Activated CD8-positive, alpha-beta memory T cell treated with anti-CD3 and anti-CD28 coated beads, Interleukin-2, amount 10 ng/mL, durations not matched to agents 7 days and 5 days (primary cell): ENCODE data around the gene MUC2. TPM values are rescaled to one million over a fixed set of nuclear protein-coding genes. Genes with fewer than 3 reads are reported as not detected.

Experiments used
- ATAC-seq: fragments of 150-1000 bp; cut with Tn5 transposase; one replicate; pipeline ENCODE4 v1.10.0; 2021; ENCODE audit warnings: moderate library complexity
- CTCF ChIA-PET: fragments of 350-600 bp; sonication (Branson Sonifier 250); formaldehyde crosslinking; loops from one replicate; lab custom pipeline; 2021; ENCODE audit warnings: antibody characterized with exemption; lab: Charles Lee
- DNase-seq: peaks from one replicate; pipeline ENCODE4 v3.0.0-alpha.2; 2020
- H3K27ac Mint-ChIP-seq: one replicate; pipeline ENCODE4 v1.8.0; 2021; ENCODE audit warnings: mild to moderate bottlenecking, mixed read lengths
- H3K27me3 Mint-ChIP-seq: one replicate; pipeline ENCODE4 v1.8.0; 2021; ENCODE audit warnings: mixed read lengths
- H3K36me3 Mint-ChIP-seq: one replicate; pipeline ENCODE4 v1.8.0; 2021; ENCODE audit warnings: mild to moderate bottlenecking, mixed read lengths
- H3K4me1 Mint-ChIP-seq: one replicate; pipeline ENCODE4 v1.8.0; 2021; ENCODE audit warnings: mixed read lengths
- H3K4me3 Mint-ChIP-seq: one replicate; pipeline ENCODE4 v1.8.0; 2021; ENCODE audit warnings: mild to moderate bottlenecking, moderate library complexity, mixed read lengths
- H3K9me3 Mint-ChIP-seq: one replicate; pipeline ENCODE4 v1.8.0; 2022; ENCODE audit warnings: low read depth, mixed read lengths
- total RNA-seq, 2 experiments: library from RNA; stranded (reverse); gene quantifications; one replicate each; pipeline ENCODE4 v1.2.3, GENCODE V29; 2021

MUC2 gene
- total RNA-seq, 2 experiments from 2014 or later = not detected

DNA sequence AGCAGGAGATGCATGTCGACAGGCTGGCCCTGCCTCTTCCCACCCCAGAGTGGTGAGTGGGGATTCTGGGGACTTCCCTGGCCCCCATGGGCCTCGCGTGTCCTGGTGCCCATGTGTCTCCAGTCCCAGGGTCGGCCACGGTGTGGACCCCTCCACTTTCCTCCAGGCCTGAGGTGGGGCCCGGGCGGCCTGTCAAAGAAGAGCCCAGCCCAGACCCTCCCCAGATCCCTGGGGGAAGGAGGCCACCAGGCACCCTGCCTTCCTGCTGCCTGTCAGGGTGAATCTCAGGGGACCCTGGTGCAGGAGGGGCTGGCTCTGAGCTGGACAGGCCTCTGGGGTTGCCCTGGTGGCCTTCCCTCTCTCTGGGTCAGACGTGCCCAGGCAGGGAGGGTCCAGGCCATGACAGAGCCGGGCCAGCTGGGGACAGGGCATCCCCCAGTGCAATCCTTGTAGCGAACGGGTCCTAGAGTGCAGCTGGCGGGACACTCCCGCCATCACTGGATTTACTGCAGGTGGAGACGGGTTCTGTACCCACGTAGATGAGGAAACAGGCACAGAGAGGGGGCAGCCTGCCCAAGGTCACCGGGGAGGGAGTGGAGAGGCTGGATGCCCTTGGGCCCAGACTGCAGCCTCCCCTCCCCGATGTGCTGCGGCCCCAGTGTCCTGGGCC, 24.6 kb upstream of the MUC2 start:
- H3K4me1 Mint-ChIP-seq = no peaks in the 10 kb centered on the region
- ATAC-seq = no peak
- CTCF ChIA-PET = interaction anchor here (0.8 to 3.4 kb wide), 7 partner anchors 9 to 224 kb away, joined by 3 to 41 read pairs (median 6); partner anchors contain the start of gene CHID1

DNA sequence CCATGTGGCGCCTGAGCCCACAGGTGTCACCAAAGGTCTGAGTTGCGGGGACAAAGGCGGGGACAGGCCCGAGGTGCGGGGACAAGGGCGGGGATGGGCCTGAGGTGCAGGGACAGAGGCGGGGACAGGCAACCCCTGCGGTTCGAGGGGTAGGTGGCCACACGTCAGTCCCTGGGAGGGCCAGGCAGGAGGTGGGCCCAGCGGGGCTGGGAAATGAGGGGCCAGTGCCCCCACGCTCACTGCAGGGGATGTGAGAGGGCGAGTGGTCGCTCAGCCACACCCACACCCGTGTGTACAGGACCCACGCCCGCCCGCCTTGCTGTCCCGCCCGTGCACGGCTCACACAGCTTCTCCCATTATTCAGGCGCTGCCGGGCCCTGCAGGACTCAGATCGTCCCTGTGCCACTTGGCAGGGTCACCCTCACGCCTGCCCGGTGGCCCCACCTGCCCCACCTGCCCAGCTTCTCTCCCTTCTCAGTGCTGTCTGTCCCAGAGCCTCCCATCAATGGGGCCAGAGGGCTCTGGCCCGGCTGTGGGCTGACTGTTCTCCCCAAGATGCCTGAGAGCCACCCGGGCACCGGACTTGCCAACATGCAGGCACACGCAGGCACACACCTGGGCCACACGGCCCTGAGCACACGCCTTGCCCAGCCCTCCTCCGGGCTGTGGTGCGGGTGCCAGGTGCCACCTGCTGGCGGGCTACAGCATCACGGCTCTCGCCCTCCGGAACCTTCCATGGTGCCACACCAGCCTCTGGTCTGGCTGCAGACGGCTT, 23.9 kb upstream of the MUC2 start:
- ATAC-seq (peak; percentile 98), DNase-seq (peak; percentile 78)
- CTCF ChIA-PET = interaction anchor here (0.8 to 3.4 kb wide), 12 partner anchors 10 to 324 kb away, joined by 3 to 41 read pairs (median 4); partner anchors contain the start of gene CHID1
- Mint-ChIP-seq H3K27me3 (peaks cover 4% of the 10 kb centered on the region), H3K4me3 (no peak overlapping the region), H3K9me3 (no peaks in the 10 kb centered on the region), H3K4me1 (no peaks in the 10 kb centered on the region), H3K36me3 (no peaks in the 10 kb centered on the region), H3K27ac (no peak overlapping the region)

More for the DNA sequence above, 24.6 kb upstream of the MUC2 start:
- Mint-ChIP-seq H3K27me3 (peaks cover 4% of the 10 kb centered on the region), H3K9me3 (no peaks in the 10 kb centered on the region), H3K27ac (no peak overlapping the region), H3K36me3 (no peaks in the 10 kb centered on the region), H3K4me3 (no peak overlapping the region)
- DNase-seq = no peak

DNA sequence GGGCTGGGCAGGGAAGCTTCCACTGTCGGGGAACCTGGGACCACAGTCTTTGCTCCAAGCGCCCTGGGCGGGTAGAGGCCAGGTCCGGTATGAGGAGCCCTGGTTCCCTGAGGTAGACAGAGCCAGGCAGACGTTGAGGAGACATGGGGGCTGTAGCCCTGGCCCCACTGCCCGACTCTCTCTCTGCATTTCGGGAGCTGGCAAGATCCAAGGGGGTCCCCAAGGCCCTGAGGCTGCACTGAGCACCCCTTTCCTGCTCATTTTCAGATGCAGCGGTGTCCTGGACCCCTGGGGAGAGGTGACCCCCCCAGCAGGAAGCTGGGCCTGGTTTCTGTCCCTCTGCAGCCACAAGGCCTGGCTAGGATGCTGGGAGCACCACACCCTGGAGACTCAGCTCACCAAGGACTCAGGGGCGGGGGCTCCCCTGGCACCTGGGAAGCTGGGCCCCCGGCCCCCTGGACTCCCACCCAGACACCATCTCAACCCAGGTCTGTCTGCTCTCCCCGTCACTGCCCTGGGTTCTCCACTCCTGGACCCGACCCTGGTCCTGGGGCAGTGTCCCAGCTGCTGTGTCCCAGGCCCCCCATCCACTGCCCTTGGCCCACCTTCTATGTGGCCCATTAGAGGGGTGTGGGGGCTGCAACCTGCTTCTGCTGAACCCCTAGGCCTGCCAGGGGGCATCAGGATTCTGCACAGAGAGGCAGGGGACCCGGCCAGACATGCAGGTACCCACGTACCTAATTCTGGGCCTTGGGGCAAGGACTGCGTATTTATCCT, 23.1 kb upstream of the MUC2 start:
- Mint-ChIP-seq H3K27me3 (no peaks in the 10 kb centered on the region), H3K4me3 (no peak overlapping the region), H3K4me1 (no peaks in the 10 kb centered on the region), H3K27ac (no peak overlapping the region), H3K36me3 (no peaks in the 10 kb centered on the region), H3K9me3 (no peaks in the 10 kb centered on the region)
- CTCF ChIA-PET = interaction anchor here (0.9 to 3.4 kb wide), 11 partner anchors 10 to 325 kb away, joined by 3 to 41 read pairs (median 4); partner anchors contain the start of gene CHID1
- ATAC-seq (no peak), DNase-seq (no peak)

DNA sequence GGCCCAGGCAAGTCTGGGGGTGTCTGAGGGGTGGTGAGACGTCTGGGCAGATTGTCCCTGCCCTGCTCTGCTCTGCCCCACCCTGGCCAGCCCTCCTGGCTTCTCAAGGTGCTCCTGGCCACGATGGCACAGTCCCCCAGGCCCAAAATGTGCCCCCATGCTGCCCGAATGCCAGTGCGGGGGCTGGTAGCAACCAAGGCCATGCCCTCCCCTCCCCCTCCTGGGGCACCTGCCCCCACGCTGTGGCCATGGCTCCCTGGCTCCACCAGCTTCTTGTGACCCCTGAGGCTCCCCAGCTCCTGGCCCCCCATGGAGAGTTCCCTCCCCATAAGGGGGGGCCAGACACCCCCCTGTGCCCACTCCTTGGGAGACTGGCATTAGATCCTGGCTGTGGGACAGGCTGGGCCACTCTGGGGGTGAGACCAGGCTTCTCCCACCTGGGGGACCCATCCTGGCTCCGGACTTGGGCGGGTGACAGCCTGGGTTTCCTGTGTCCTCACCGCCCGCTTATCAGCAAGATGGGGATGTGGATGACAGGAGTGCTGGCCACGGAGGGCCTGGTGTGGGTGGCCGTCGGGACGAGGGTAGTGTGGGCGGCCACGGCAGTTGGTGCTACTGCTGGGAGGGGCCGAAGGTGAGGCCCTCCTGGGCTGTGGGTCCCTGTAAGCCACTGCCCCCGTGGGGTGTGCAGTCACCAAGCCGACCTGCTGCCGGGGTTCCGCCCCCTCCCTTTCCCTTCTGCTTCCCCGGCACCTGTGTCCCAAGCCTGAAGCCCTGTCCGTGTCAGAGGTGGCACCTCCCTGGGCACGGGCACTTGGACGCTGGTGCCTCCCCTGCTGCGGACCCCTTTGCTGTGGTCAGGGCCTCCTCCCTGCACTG, 22.3 kb upstream of the MUC2 start:
- ATAC-seq (no peak), DNase-seq (no peak)
- Mint-ChIP-seq H3K27me3 (no peaks in the 10 kb centered on the region), H3K36me3 (no peaks in the 10 kb centered on the region), H3K9me3 (no peaks in the 10 kb centered on the region), H3K27ac (no peak overlapping the region), H3K4me3 (no peak overlapping the region), H3K4me1 (no peaks in the 10 kb centered on the region)
- CTCF ChIA-PET = interaction anchor here (0.9 to 3.4 kb wide), 8 partner anchors 10 to 326 kb away, joined by 3 to 41 read pairs (median 6); no protein-coding TSS in a partner anchor

DNA sequence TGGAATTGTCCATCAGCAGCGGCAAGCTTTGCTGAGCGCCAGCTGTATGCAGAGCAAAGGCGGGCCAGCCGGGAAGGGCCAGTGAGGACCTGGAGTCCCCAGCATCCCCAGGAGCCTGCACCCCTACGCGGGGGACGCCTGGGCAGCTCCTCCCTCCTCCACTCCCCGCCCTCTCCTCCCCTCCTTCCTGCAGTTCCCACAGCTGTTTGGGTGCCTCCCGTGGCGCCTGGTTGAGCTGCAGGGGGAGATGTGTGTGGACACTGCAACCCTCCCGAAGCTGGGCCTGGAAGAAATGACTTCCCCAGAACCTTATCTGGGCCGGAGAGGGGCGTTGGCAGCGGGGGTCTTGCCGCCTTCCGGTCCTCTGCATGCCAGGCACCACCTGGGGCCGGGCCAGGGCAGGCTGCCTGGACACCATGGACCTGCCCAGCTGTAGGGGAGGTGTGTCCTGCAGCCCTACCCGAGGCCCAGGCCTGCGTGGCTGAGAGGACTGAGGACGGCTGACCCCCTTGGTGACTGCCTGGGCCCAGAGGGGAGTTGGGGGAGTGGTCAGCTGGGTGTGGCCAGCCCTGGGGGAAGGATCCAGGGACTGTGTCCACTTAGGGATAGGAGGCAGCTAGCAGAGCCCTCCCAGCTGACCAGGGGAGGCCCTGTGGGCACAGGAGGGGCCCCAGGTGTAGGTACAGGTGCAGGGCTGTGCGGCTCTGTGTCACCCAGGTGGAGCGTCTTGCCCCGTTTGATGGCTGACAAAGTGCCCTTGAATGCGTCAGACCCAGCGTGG, 21.4 kb upstream of the MUC2 start:
- Mint-ChIP-seq H3K36me3 (no peaks in the 10 kb centered on the region), H3K9me3 (no peaks in the 10 kb centered on the region), H3K4me1 (no peaks in the 10 kb centered on the region), H3K4me3 (no peak overlapping the region), H3K27me3 (no peaks in the 10 kb centered on the region), H3K27ac (no peak overlapping the region)
- CTCF ChIA-PET = interaction anchor here (1.3 to 2.1 kb wide), 2 partner anchors 11 to 205 kb away, joined by 3 to 7 read pairs; no protein-coding TSS in a partner anchor
- no peak for ATAC-seq
- DNase-seq = no peak

DNA sequence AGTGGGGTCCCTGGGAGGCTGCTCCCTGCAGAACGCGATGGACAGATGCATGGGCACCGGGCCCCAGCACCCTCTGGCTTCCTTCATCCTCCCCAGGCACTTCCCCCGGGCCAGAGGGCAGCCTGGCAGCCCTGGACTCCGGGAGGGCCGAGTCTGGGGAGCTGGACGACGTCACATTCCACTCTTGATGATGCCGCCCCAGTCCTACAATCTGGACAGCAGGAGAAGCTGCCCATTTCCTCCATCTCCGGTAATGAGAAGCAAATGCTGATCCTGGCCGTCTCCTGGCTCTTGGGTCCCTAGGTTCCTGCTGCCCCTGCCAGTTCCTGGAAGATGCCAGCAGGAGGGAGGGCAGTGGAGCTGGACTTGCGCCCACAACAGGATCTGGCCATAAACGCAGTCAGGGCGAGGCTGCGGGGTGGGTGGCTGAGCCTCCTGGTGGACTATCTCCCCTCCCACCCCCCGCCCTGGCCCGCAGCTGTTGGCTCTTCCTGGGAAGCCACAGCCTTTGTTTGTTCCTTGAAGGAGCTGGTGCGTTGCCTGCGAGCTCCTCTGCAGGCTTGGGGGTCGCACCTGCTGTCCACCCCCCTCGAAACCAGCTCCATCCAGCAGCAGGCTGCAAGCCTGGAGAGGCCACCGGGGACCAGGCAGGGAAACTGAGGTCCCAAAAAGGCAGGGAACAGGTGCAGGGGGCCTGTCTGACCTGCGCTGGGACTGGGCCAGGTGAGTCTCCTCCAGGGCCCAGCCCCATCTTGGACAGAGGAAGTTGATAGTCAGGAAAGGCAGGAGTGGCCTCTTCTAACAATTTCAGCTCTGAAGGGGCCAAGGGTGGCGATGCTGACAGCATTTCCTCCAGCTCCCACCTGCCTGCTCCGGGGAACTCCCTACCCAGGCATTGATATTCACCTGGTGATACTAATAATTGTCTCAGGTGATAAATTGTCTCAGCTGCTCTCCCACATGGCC, 20.2 kb upstream of the MUC2 start:
- H3K9me3 Mint-ChIP-seq = no peaks in the 10 kb centered on the region
- peaks cover 2% of the 10 kb centered on the region for H3K27me3 Mint-ChIP-seq
- ATAC-seq (no peak), DNase-seq (no peak)
- H3K27ac Mint-ChIP-seq = no peak overlapping the region
- H3K4me3 Mint-ChIP-seq = no peak overlapping the region
- H3K36me3 Mint-ChIP-seq = no peaks in the 10 kb centered on the region
- CTCF ChIA-PET = interaction anchor here (1.3 to 2.1 kb wide), 2 partner anchors 12 to 206 kb away, joined by 3 to 7 read pairs; no protein-coding TSS in a partner anchor
- H3K4me1 Mint-ChIP-seq = no peaks in the 10 kb centered on the region

DNA sequence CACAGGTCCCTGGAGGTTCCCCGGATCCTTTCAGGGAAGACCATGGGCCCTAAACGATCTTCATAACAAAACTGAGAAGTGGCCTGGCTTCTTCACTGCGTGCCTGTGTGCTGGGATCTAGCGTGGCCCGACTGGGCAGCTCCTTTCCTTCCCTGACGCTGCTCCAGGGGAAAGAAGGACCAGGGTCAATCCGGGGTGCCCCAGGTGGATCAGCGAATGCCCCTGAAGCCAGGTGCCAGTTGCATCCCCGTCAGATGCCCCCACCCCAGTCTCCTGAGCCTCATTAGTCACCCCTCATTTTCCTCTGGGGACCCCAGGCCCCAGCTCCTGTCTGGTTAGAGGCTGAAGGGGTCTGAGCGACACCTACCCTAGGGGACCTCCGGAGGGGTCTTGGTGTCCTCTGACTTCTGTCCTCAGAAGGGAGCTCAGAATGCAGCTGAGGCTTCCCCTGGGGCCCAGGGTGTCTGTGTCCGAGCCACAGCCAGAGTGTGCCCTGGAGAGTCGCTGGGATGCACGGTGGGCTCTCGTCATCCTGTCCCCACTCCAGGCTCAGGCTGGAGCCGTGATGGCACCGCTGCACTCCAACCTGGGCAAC, 19.5 kb upstream of the MUC2 start:
- CTCF ChIA-PET = no interaction called here
- no peak for DNase-seq
- Mint-ChIP-seq H3K27ac (no peak overlapping the region), H3K9me3 (no peaks in the 10 kb centered on the region), H3K4me1 (no peaks in the 10 kb centered on the region), H3K27me3 (peaks cover 2% of the 10 kb centered on the region), H3K36me3 (no peaks in the 10 kb centered on the region), H3K4me3 (no peak overlapping the region)
- ATAC-seq = no peak

DNA sequence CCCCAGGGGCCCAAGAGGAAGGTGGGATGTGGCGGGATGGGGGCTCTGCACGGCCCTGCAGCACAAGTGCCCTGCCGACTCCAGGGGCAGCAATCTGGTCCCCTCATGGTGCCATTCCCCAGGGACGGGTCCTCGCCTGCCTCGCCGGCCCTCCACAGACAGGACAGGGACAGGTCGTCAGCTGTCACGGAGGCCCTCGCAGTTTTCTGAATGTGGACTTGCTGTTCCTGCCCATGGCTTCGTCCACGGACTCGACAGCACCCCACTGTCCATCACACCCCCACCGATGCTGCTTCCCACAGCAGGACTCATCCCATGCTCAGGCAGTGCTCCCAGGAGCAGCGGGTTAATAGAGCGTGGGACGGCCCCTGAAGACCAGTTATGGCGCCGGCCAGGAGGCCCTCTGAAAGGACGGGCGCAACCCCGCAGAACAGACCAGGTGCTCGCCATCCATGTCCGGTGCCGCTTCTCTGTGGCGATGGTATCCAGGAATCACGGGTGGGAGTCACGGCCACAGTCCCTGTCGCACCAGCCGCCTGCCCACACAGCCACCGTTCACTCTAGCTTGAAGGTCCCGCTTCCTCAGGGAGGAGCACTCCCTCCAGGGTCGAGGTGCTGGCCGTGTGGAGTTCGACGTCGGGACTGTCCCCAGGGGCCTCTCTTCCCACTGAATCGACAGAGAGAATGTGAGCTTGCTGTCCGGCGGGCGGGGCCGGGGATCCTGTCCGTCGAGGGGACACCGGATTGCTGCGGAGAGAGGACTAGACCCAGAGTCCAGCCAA, 18.5 kb upstream of the MUC2 start:
- no peaks in the 10 kb centered on the region for H3K9me3 Mint-ChIP-seq
- DNase-seq = no peak
- no peak for ATAC-seq
- H3K27me3 Mint-ChIP-seq = peaks cover 2% of the 10 kb centered on the region
- CTCF ChIA-PET = no interaction called here
- no peaks in the 10 kb centered on the region for H3K36me3 Mint-ChIP-seq
- no peak overlapping the region for H3K27ac Mint-ChIP-seq
- H3K4me3 Mint-ChIP-seq = no peak overlapping the region
- H3K4me1 Mint-ChIP-seq = no peaks in the 10 kb centered on the region

DNA sequence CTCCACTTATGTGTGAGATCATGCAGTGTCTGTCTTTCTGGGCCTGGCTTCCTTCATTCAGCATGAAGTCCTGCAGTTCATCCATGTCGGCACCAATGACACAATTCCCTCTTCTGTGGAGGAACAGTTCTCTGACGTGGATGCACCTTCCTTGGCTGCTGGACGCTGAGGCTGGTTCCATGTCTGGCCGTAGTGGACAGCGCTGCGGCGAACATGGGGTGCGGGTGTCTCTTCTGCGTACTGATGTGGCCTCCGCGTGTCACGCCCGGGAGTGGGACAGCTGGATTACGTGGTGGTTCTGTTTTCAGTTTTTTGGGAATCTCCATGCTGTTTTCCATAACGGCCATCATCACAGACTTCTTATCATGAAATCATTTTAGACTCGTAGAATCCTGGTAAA, 16.9 kb upstream of the MUC2 start:
- H3K4me3 Mint-ChIP-seq = no peak overlapping the region
- ATAC-seq (no peak), DNase-seq (no peak)
- no peak overlapping the region for H3K27ac Mint-ChIP-seq
- no peaks in the 10 kb centered on the region for H3K36me3 Mint-ChIP-seq
- H3K27me3 Mint-ChIP-seq = peaks cover 6% of the 10 kb centered on the region
- no peaks in the 10 kb centered on the region for H3K4me1 Mint-ChIP-seq
- no peaks in the 10 kb centered on the region for H3K9me3 Mint-ChIP-seq
- CTCF ChIA-PET = interaction anchor here (1.3 kb wide), 1 partner anchor 209 kb away, joined by 6 read pairs; no protein-coding TSS in a partner anchor

DNA sequence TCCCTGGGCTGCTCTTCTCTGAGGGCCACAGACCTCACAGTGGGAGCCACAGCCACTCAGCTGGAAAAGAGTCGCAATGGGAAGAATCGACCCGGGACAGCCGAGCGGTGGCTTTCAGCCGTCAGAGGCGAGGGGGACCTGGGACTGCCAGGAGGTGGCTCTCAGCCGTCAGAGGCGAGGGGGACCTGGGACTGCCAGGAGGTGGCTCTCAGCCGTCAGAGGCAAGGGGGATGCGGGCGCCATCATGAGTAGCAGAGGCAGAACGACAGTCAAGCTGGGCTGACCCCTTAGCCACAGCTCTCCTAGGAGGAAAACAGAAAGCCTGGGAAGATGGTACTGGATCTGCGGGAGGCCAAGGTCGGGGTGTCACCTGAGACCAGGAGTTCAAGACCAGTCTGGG, 14.9 kb upstream of the MUC2 start:
- no peak overlapping the region for H3K27ac Mint-ChIP-seq
- no peak overlapping the region for H3K4me3 Mint-ChIP-seq
- CTCF ChIA-PET = no interaction called here
- H3K36me3 Mint-ChIP-seq = no peaks in the 10 kb centered on the region
- H3K4me1 Mint-ChIP-seq = no peaks in the 10 kb centered on the region
- ATAC-seq = no peak
- peaks cover 19% of the 10 kb centered on the region for H3K27me3 Mint-ChIP-seq
- H3K9me3 Mint-ChIP-seq = no peaks in the 10 kb centered on the region
- DNase-seq = no peak
